ENCODE measurements around the gene MAB21L3. TPM values are rescaled to one million over a fixed set of nuclear protein-coding genes. Genes with fewer than 3 reads are reported as not detected.

MAB21L3 gene
- total and polyA plus RNA-seq, 2 of the 13 experiments (the other 11 are each of a cell fraction or from before 2014, with no cell fraction given) = 0.55 to 4.1 TPM

- TF ChIP-seq NCOA2 (CRISPR knock-in tag; IDR thresholded peaks at IDR 0.05) (no peak), LCORL (IDR thresholded peaks at IDR 0.05) (no peak), LCORL (CRISPR knock-in tag; IDR thresholded peaks at IDR 0.05) (no peak), CERS6 (CRISPR knock-in tag; IDR thresholded peaks at IDR 0.05) (no peak)
Observed at GRCh38 chr1:116182019-116182714, 71.0 kb downstream of the MAB21L3 start (continued).

Other genes starting within 250 kb of the MAB21L3 start
- 0.24 and 0.27 TPM in 2 replicates for gene SLC22A15, start 134.9 kb upstream of the MAB21L3 start, total RNA-seq (2016; rRNA removed; fragmentation: Illumina TruSeq; extraction: Trizol)
- gene SLC22A15, start 134.9 kb upstream of the MAB21L3 start, polyA plus RNA-seq (2011; rRNA removed) = 1.7 and 2.3 TPM in 2 replicates